Nucleus accumbens (tissue), 56 donors: ENCODE data around the gene FBXO47.
A peak's percentile ranks its signal among the peaks of the same experiment; 100 is the strongest.
"Not testable (repeated sequence)": the region's sequence is repeated elsewhere in the genome, so short reads cannot be mapped to it uniquely, and the experiment has no call there.

Experiments used
- DNase-seq, 56 donors: peaks; one replicate each; lab custom pipeline; 2025; lab: John Stamatoyannopoulos, UW

The FBXO47 gene

GRCh38 chr17:38925263-38925995, 41.8 kb downstream of the FBXO47 start, which contains the start of gene LASP1NB:
Gene LASP1NB, plus strand, starts transcription at chr17:38925614.
- peak in 55 of 56 donors; percentile 39 to 95 (median 84) for DNase-seq

GRCh38 chr17:38922538-38923297, 44.5 kb downstream of the FBXO47 start:
- peak in 15 of 56 donors; percentile 14 to 71 (median 21) for DNase-seq

- peak in 3 of 56 donors; percentile 19 to 25 (median 24) for DNase-seq
Observed at GRCh38 chr17:38921756-38922411, 45.3 kb downstream of the FBXO47 start.

GRCh38 chr17:38920374-38921291, 46.6 kb downstream of the FBXO47 start:
- no peak for DNase-seq

- DNase-seq, result no peak
Observed at GRCh38 chr17:38919316-38920078, 47.7 kb downstream of the FBXO47 start.

- DNase-seq, result no peak
Observed at GRCh38 chr17:38918916-38919315, 48.3 kb downstream of the FBXO47 start.

- DNase-seq, result no peak
Observed at GRCh38 chr17:38918129-38918913, 48.9 kb downstream of the FBXO47 start.

- DNase-seq, result no peak
Observed at GRCh38 chr17:38917259-38917658, 49.9 kb downstream of the FBXO47 start.

- no peak for DNase-seq
Observed at GRCh38 chr17:38916771-38917170, 50.4 kb downstream of the FBXO47 start.

- DNase-seq, result no peak
Observed at GRCh38 chr17:38915639-38915995, 51.6 kb downstream of the FBXO47 start.

GRCh38 chr17:38914741-38915638, 52.2 kb downstream of the FBXO47 start:
- no peak for DNase-seq

- DNase-seq, result no peak
Observed at GRCh38 chr17:38912221-38912813, 54.9 kb downstream of the FBXO47 start.

- not testable (repeated sequence) for DNase-seq
Observed at GRCh38 chr17:38911731-38912081, 55.5 kb downstream of the FBXO47 start.

GRCh38 chr17:38911081-38911730, 56.0 kb downstream of the FBXO47 start:
- no peak for DNase-seq

GRCh38 chr17:38910325-38910724, 56.9 kb downstream of the FBXO47 start:
- DNase-seq, result no peak

- DNase-seq, result no peak
Observed at GRCh38 chr17:38908676-38909181, 58.5 kb downstream of the FBXO47 start.
